GM12878 (cell line): Measurements from ENCODE around the gene SUSD6. TPM values are rescaled to one million over a fixed set of nuclear protein-coding genes. Genes with fewer than 3 reads are reported as not detected.

Source experiments
- ATAC-seq: fragments of 200-7000 bp; cut with Tn5 transposase; 3 replicates; pipeline ENCODE4 v1.9.1; 2020; ENCODE audit warnings: mild to moderate bottlenecking, moderate library complexity
- BruUV-seq: library from RNA; stranded (reverse); fragments of 400-500 nt; replicated peaks from 2 replicates; lab custom pipeline; 2021; lab: Mats Ljungman, UMichigan
- CTCF ChIA-PET: fragments of 300-600 bp; sonication (Branson Sonifier 250); formaldehyde crosslinking; extraction: SDS; loops from one replicate; lab custom pipeline; 2021; ENCODE audit warnings: inconsistent platforms; lab: Yijun Ruan, JAX
- POLR2A ChIA-PET: fragments of 350-600 bp; formaldehyde crosslinking; extraction: SDS; loops from one replicate; lab custom pipeline; 2021; ENCODE audit warnings: inconsistent platforms; lab: Charles Lee
- RAD21 ChIA-PET: fragments of 300-600 bp; sonication (Branson Sonifier 250); formaldehyde crosslinking; loops from one replicate; lab custom pipeline; 2023; ENCODE audit warnings: antibody characterized with exemption; ENCODE audit not compliant: unreplicated experiment; lab: Charles Lee
- SMC1A ChIA-PET: fragments of 300-600 bp; sonication (Branson Sonifier 250); formaldehyde crosslinking; loops from one replicate; lab custom pipeline; 2023; ENCODE audit not compliant: unreplicated experiment, uncharacterized antibody; lab: Charles Lee
- DNase-seq: peaks from one replicate; pipeline ENCODE4 v3.0.0-alpha.2; 2011; ENCODE audit warnings: low read depth, low spot score
- FAIRE-seq: peaks from 3 replicates; lab custom pipeline; 2011; peaks lifted over from hg19 to GRCh38; lab: Jason Lieb, UNC
- H2AFZ ChIP-seq: 2 replicates; pipeline ENCODE4 v1.6.0; 2011; ENCODE audit warnings: low read depth, low read length, control low read depth; ENCODE audit not compliant: control insufficient read depth
- H3K27ac ChIP-seq: 2 replicates; pipeline ENCODE4 v1.5.1; 2011; ENCODE audit warnings: control low read depth; ENCODE audit not compliant: control insufficient read depth, insufficient read depth
- H3K27me3 ChIP-seq, 2 experiments: replicated peaks in 1 of 2; 2 replicates each; pipeline versions ENCODE4 v1.6.0 to v1.6.1; 2011; ENCODE audit warnings: low read length in 1 of 2; ENCODE audit not compliant: control insufficient read depth in 2 of 2, insufficient read depth in 2 of 2
- H3K36me3 ChIP-seq, 2 experiments: 2 replicates each; pipeline ENCODE4 v1.5.1; 2011; ENCODE audit warnings: low read length in 1 of 2; ENCODE audit not compliant: control insufficient read depth in 2 of 2, insufficient read depth in 2 of 2
- H3K4me1 ChIP-seq: 2 replicates; pipeline ENCODE4 v1.6.1; 2011; ENCODE audit warnings: mild to moderate bottlenecking, low read length, moderate library complexity, mixed read lengths; ENCODE audit not compliant: control insufficient read depth, insufficient read depth
- H3K4me2 ChIP-seq: 2 replicates; pipeline ENCODE4 v1.6.0; 2011; ENCODE audit warnings: control low read depth; ENCODE audit not compliant: control insufficient read depth, insufficient read depth
- H3K4me3 ChIP-seq: fragments of 200-600 bp; sonication (generic); 2 replicates; pipeline ENCODE4 v1.5.1; 2016
- H3K79me2 ChIP-seq: 2 replicates; pipeline ENCODE4 v1.6.0; 2011; ENCODE audit warnings: low read length; ENCODE audit not compliant: control insufficient read depth, insufficient read depth
- H3K9ac ChIP-seq: 2 replicates; pipeline ENCODE4 v1.8.0; 2011; ENCODE audit warnings: low read length, control low read depth, mixed read lengths; ENCODE audit not compliant: control insufficient read depth, insufficient read depth
- H3K9me3 ChIP-seq: replicated peaks from 3 replicates; pipeline ENCODE4 v1.5.1; 2011; ENCODE audit warnings: mild to moderate bottlenecking, low read length; ENCODE audit not compliant: control insufficient read depth, insufficient read depth
- H4K20me1 ChIP-seq: 2 replicates; pipeline ENCODE4 v1.6.0; 2011; ENCODE audit not compliant: control insufficient read depth, insufficient read depth
- CREB1 ChIP-seq: IDR thresholded peaks from 2 replicates; pipeline ENCODE4 v1.6.1; 2012; ENCODE audit warnings: low read depth, mild to moderate bottlenecking, inconsistent platforms
- HDAC6 ChIP-seq: fragments of 200-600 bp; sonication (generic); IDR thresholded peaks from one replicate; pipeline ENCODE4 v1.8.0; 2017; ENCODE audit warnings: antibody characterized with exemption; ENCODE audit not compliant: unreplicated experiment
- NFIC ChIP-seq: IDR thresholded peaks from 2 replicates; pipeline ENCODE4 v1.6.1; 2012; ENCODE audit warnings: low read depth, mild to moderate bottlenecking, inconsistent platforms, low read length, moderate library complexity
- NR2F1 ChIP-seq: fragments of 450-650 bp; conservative IDR thresholded peaks from 2 replicates; pipeline ENCODE4 v1.6.1; 2017; ENCODE audit warnings: mild to moderate bottlenecking
- POU2F2 ChIP-seq: IDR thresholded peaks from 3 replicates; pipeline ENCODE4 v1.6.1; 2011; ENCODE audit warnings: low read depth, mild to moderate bottlenecking, low read length, borderline replicate concordance
- PRDM15 ChIP-seq: fragments of 450-650 bp; formaldehyde crosslinking; IDR thresholded peaks from 2 replicates; pipeline ENCODE4 v1.4.0; 2020; ENCODE audit warnings: mild to moderate bottlenecking, moderate library complexity
- RAD51 ChIP-seq: fragments of 450-650 bp; IDR thresholded peaks from 2 replicates; pipeline ENCODE4 v1.6.1; 2016; ENCODE audit warnings: moderate library complexity, mild to moderate bottlenecking, inconsistent platforms
- RUNX3 ChIP-seq: IDR thresholded peaks from 2 replicates; pipeline ENCODE4 v1.6.1; 2012; ENCODE audit warnings: low read length, inconsistent platforms
- SUZ12 ChIP-seq: fragments of 200-600 bp; sonication (generic); IDR thresholded peaks from one replicate; pipeline ENCODE4 v1.6.1; 2018; ENCODE audit warnings: antibody characterized with exemption, mild to moderate bottlenecking; ENCODE audit not compliant: unreplicated experiment
- WGBS: methylation state at CpG from one replicate; pipeline ENCODE4 v1.1.6; 2016; ENCODE audit warnings: low lambda C conversion rate; ENCODE audit not compliant: insufficient replicate concordance, insufficient coverage; ENCODE audit errors: missing lambda C conversion rate; 5-methylcytosine and 5-hydroxymethylcytosine counted together
- in situ Hi-C: fragments of 300-500 bp; cut with MboI; formaldehyde crosslinking; loops from 9 replicates; pipeline ENCODE4 v1.14.3; 2018; ENCODE audit warnings: mixed read lengths
- intact Hi-C: fragments of 100-400 bp; cut with micrococcal nuclease; formaldehyde crosslinking; loops from one replicate; pipeline ENCODE4 v1.14.2; 2022; ENCODE audit not compliant: unreplicated experiment
- polyA plus RNA-seq, 11 experiments: library from polyadenylated mRNA; depleted of rRNA in 4 of 11; unstranded in 6 of 11; stranded (reverse) in 5 of 11; fragments of >200 nt; fragmentation: Nextera tagmentation in 4 of 11; fragmentation: Illumina TruSeq in 1 of 11; extraction: Ambion mirVana in 4 of 11; extraction: Trizol in 1 of 11; gene quantifications; 1 replicate in 1 of 11; 2 replicates in 10 of 11; pipeline versions ENCODE4 v1.2.1 to v1.2.3, GENCODE V29; 2011 to 2016; ENCODE audit warnings: inconsistent platforms in 2 of 11, missing spikeins in 2 of 11, low read depth in 1 of 11
- total RNA-seq, 4 experiments: library from RNA; depleted of rRNA in 3 of 4; stranded (reverse); fragments of >200 nt in 3 of 4; fragmentation: Illumina TruSeq in 1 of 4; extraction: Trizol in 1 of 4; gene quantifications; 2 replicates each; pipeline versions ENCODE4 v1.2.1 to v1.2.3, GENCODE V29; 2013 to 2021
- TF ChIP-seq, protein P1 (sequence below): IDR thresholded peaks from 2 replicates; pipeline ENCODE4 v1.6.1; 2012; ENCODE audit warnings: low read depth, low read length, improper control_type of control experiment

The SUSD6 gene
- total and polyA plus RNA-seq, 10 of the 15 experiments (the other 5 are each of a cell fraction or from before 2014, with no cell fraction given) = 6.6 to 39.8 (median 20.2) TPM

DNA sequence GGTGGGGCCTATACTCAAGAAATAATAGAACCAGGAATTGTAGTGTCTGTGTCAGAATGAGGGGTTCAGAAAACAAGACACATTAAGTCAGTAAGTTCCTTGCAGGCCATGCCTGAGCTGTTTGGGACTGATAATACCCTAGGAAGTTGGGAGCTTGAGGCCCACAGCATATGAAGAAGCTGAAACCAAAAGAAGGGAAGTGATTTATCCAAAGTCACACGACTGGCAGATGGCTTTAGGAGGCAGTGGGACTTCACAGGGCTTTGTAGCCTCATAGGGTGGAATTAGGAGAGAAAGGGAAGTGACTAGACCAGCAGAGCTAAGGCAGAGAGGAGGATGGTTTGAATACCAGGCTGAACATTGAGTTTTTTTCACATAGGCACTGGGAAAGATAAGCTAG, 99.0 kb downstream of the SUSD6 start:
- in situ Hi-C loops = no loop called here
- intact Hi-C loops = no loop called here
- POLR2A ChIA-PET = interaction anchor here (1.0 to 2.4 kb wide), 3 partner anchors 11 to 99 kb away, joined by 5 to 10 read pairs (median 8); partner anchors contain the start of gene SUSD6

More for the DNA sequence above, 99.0 kb downstream of the SUSD6 start:
- H3K36me3 ChIP-seq = peaks cover 34 to 62% of the 10 kb centered on the region in 2 experiments
- TF ChIP-seq RUNX3 (no peak), CREB1 (no peak), POU2F2 (no peak), PRDM15 (CRISPR knock-in tag) (no peak), NFIC (no peak), NR2F1 (no peak), SUZ12 (no peak), HDAC6 (no peak), RAD51 (no peak)
- TF ChIP-seq, protein P1, sequence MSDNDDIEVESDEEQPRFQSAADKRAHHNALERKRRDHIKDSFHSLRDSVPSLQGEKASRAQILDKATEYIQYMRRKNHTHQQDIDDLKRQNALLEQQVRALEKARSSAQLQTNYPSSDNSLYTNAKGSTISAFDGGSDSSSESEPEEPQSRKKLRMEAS = no peak
- no peak for DNase-seq
- no peak overlapping the region for H3K9ac ChIP-seq
- peaks cover 8% of the 10 kb centered on the region for H3K4me1 ChIP-seq
- H3K27me3 ChIP-seq = no peaks in the 10 kb centered on the region
- WGBS = 21% methylated on average over 1 of the region's 1 CpG
- H3K4me2 ChIP-seq = no peak overlapping the region
- ChIA-PET SMC1A (interaction anchor here (1.2 to 7.5 kb wide), 9 partner anchors 8 to 130 kb away, joined by 3 to 46 read pairs (median 4); no protein-coding TSS in a partner anchor), CTCF (interaction anchor here (1.1 to 2.8 kb wide), 4 partner anchors 9 to 106 kb away, joined by 3 to 12 read pairs (median 4); no protein-coding TSS in a partner anchor), RAD21 (interaction anchor here (1.0 to 2.7 kb wide), 5 partner anchors 9 to 105 kb away, joined by 3 to 14 read pairs (median 3); no protein-coding TSS in a partner anchor)
- H3K27ac ChIP-seq = no peak overlapping the region
- ATAC-seq = no peak
- H3K9me3 ChIP-seq = no peaks in the 10 kb centered on the region
- no peak for FAIRE-seq
- peaks cover 1% of the 10 kb centered on the region; the same call in 1 of the 2 replicates for H3K79me2 ChIP-seq
- BruUV-seq = no TSS peak
- H4K20me1 ChIP-seq = no peaks in the 10 kb centered on the region
- no peak overlapping the region for H2AFZ ChIP-seq
- no peak overlapping the region for H3K4me3 ChIP-seq
